CD4-positive, alpha-beta T cell treated with Interleukin-10 for 1 hour (primary cell): ENCODE results near the gene RLF.

ENCODE experiments used
- DNase-seq: peaks from one replicate; pipeline ENCODE4 v3.0.0-alpha.2; 2020

RLF gene

GRCh38 chr1:40244138-40244744 lies 83.1 kb downstream of the RLF start:
- no peak for DNase-seq

- no peak for DNase-seq
Observed at GRCh38 chr1:40245686-40246085, 84.5 kb downstream of the RLF start.

- no peak for DNase-seq
Observed at GRCh38 chr1:40247655-40248054, 86.5 kb downstream of the RLF start, which contains the start of gene TMCO2. TSS of gene TMCO2 (plus strand) at chr1:40247937. CDS start at chr1:40247994, 57 bp downstream.

GRCh38 chr1:40248412-40248811 lies 87.2 kb downstream of the RLF start:
- DNase-seq = no peak

DNA sequence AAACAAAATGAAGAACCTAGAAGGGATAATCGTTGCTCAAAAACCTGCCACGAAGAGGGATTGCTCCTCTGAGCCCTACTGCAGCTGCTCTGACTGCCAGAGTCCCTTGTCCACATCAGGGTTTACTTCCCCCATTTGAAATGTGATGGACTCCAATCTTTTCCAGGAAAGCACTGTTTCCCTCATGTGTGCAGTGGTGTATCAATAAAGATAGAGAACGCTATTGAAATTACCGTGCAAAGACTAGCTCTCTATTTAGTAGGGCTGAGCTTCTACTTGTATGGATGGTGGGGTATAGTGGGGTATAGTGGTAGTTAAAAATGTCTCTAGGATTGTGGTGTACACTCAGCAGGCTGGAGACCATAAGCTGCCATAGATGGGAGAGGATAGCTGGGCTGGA lies 90.3 kb downstream of the RLF start:
- no peak for DNase-seq

GRCh38 chr1:40252601-40253000 lies 91.4 kb downstream of the RLF start:
- no peak for DNase-seq

- no peak for DNase-seq
Observed at GRCh38 chr1:40255231-40255630, 94.0 kb downstream of the RLF start.

DNA sequence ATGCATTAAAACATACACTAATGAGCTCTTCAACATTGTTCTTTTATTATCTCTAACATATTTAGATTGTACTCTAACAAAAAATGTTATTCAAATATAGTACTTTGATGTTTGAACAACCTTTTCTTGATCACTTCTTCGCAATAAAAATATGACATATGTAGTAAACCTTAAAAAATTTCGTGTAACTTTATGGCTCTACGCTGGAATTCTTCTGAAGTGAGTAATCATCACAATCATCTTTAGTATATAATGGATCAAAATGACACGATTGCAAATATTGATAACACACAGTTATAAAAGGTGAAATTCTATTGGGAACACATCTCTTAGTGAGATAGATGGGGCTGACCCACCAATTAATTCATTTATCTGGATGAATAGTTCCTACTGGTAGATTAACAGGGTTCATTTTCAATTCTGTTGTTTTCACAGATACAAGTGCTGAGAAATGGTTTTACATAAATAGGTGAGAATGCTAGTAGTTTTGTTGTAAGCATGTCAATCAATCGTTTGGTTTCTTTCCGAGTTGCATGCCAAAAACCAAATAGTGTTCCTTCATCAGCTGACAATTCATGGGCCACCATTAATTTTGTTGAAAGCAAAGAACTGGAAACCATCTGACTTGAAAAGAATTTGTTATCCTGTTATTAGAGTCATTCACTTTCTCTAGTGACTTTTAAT lies 95.4 kb downstream of the RLF start:
- no peak for DNase-seq

DNA sequence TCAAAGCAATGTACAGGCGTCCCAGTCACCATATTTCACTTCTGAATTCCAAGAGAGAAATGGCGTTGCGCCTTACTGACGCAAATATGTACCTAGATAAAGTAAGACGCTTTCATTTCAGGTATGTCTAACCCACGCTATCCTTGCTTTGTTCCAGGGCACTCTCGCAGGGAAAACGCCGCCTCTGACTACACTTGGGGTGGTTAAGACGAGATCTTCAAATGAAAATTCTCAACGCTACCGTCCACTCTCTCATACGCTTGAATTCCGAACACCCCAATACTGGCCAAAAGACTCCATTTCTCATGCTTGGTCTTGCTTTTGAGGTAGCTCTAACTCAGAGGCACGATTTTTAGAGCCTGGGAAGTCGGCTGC lies 96.1 kb downstream of the RLF start:
- DNase-seq = no peak

- peak; percentile 99 for DNase-seq
Observed at GRCh38 chr1:40257688-40258444, 96.7 kb downstream of the RLF start, which contains the start of gene ZMPSTE24. TSS of gene ZMPSTE24 (plus strand) at chr1:40258236. CDS start at chr1:40258272, 36 bp downstream.

- DNase-seq = no peak
Observed at GRCh38 chr1:40258445-40258769, 97.2 kb downstream of the RLF start.

DNA sequence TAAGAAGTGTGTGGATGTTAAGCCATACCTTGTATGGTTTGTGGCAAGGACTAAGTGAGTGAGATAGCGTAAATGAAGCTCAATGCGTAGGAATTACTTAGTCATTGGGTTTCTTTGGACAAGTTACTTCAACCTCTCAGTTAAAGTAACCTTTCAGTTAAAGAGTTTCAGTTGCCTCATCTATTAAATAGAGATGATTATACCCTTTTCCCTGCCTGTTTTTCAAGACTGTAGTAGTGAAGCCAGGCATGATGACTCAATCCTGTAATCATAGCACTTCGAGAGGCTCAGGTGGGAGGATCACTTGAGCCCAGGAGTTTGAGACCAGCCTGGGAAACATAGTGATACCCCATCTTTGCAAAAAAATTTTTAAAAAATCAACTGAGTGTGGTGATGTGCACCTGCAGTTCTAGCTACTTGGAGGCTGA lies 103.2 kb downstream of the RLF start:
- DNase-seq = no peak

DNA sequence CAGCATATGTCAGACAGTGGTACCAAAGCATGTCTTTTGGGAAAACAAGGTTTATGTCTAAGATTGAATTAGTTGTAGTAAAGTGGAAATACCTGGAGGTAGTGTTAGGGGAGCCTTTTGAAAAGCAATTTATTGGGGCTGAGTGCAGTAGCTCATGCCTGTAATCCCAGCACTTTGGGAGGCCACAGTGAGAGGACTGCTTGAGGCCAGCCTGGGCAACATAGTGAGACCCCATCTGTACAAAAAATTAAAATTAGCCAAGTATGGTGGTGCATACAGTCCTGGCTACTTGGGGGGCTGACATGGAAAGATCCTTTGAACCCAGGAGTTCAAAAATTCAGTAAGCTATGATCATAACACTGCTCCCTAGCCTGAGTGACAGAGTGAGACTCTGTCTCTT lies 104.1 kb downstream of the RLF start:
- DNase-seq = no peak

- no peak for DNase-seq
Observed at GRCh38 chr1:40265919-40266318, 104.7 kb downstream of the RLF start.

- no peak for DNase-seq
Observed at GRCh38 chr1:40266786-40267535, 105.8 kb downstream of the RLF start.

- DNase-seq = no peak
Observed at GRCh38 chr1:40267767-40268187, 106.6 kb downstream of the RLF start.

GRCh38 chr1:40268211-40268610 lies 107.0 kb downstream of the RLF start:
- no peak for DNase-seq

- DNase-seq = no peak
Observed at GRCh38 chr1:40270152-40270834, 109.1 kb downstream of the RLF start.

- no peak for DNase-seq
Observed at GRCh38 chr1:40272653-40273213, 111.5 kb downstream of the RLF start.

- no peak for DNase-seq
Observed at GRCh38 chr1:40273547-40274166, 112.5 kb downstream of the RLF start.

DNA sequence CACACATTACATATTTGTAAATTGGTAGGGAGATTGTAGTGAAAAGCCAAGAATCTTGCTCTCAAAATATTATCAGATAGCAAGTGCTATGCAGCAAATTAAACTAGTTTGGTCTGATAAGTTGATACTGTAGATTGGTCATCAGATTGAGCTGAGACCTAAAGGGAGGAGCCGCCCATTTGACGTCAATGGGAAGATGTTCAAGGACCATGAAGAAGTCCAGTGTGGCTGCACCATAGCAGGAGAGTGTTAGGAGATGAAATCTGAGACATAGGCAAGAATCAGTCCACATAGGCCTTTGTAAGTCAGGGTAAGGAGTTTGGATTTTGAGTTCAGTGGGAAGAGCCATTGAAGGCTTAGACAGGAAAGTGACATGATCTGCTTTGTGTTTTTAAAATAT lies 113.1 kb downstream of the RLF start:
- no peak for DNase-seq

- no peak for DNase-seq
Observed at GRCh38 chr1:40276122-40276521, 114.9 kb downstream of the RLF start.
